SU-DHL-6 (cell line): ENCODE results near the gene CAAP1.

Experiments used
- EZH2phosphoT487 ChIP-seq: fragments of 200-600 bp; sonication (generic), shearing (Covaris generic); conservative IDR thresholded peaks from 2 replicates; pipeline ENCODE4 v1.6.1; 2018; ENCODE audit warnings: mild to moderate bottlenecking, antibody characterized with exemption, low read length, moderate library complexity, mixed read lengths
- TF ChIP-seq, protein P1 (sequence below): fragments of 200-600 bp; sonication (generic); IDR thresholded peaks from one replicate; pipeline ENCODE4 v1.5.1; 2017; ENCODE audit warnings: antibody characterized with exemption, mild to moderate bottlenecking, low read length, moderate library complexity; ENCODE audit not compliant: insufficient read depth, poor library complexity, severe bottlenecking

DNA sequence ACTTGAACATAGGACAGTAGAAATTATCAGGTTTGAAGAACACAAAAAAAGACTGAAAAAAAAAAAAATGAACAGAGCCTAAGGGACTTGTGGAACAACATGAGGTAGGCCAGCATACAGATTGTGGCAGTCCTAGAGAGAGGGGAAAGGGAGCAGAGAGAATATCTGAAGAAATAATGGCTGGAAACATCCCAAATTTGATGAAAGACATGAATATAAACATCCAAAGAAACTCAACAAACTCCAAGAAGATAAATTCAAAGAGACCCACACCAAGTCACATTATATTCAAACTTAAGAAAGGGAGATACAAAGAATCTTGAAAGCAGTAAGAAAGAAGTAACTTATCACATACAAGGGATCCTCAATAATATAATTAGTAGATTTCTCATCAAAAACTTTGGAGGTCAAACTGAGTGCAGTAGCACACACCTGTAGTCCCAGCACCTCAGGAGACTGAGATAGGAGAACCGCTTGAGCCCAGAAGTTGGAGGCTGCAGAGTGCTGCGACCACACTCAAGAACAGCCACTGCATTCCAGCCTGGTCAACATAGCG is 45.3 kb upstream of the CAAP1 start:
- TF ChIP-seq, protein P1, sequence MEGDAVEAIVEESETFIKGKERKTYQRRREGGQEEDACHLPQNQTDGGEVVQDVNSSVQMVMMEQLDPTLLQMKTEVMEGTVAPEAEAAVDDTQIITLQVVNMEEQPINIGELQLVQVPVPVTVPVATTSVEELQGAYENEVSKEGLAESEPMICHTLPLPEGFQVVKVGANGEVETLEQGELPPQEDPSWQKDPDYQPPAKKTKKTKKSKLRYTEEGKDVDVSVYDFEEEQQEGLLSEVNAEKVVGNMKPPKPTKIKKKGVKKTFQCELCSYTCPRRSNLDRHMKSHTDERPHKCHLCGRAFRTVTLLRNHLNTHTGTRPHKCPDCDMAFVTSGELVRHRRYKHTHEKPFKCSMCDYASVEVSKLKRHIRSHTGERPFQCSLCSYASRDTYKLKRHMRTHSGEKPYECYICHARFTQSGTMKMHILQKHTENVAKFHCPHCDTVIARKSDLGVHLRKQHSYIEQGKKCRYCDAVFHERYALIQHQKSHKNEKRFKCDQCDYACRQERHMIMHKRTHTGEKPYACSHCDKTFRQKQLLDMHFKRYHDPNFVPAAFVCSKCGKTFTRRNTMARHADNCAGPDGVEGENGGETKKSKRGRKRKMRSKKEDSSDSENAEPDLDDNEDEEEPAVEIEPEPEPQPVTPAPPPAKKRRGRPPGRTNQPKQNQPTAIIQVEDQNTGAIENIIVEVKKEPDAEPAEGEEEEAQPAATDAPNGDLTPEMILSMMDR, result no peak
- TF ChIP-seq EZH2phosphoT487, result no peak
